22Rv1 (cell line): ENCODE measurements around the gene GGT1.
"Not testable (repeated sequence)": the region's sequence is repeated elsewhere in the genome, so short reads cannot be mapped to it uniquely, and the experiment has no call there.

ENCODE experiments used
- ZFX ChIP-seq: fragments of 450-650 bp; IDR thresholded peaks from 2 replicates; pipeline ENCODE4 v1.6.1; 2017; ENCODE audit warnings: antibody characterized with exemption, borderline replicate concordance
- TF ChIP-seq, protein P1 (sequence below): fragments of 450-650 bp; IDR thresholded peaks from 2 replicates; pipeline ENCODE4 v1.5.1; 2017; ENCODE audit warnings: mild to moderate bottlenecking

DNA sequence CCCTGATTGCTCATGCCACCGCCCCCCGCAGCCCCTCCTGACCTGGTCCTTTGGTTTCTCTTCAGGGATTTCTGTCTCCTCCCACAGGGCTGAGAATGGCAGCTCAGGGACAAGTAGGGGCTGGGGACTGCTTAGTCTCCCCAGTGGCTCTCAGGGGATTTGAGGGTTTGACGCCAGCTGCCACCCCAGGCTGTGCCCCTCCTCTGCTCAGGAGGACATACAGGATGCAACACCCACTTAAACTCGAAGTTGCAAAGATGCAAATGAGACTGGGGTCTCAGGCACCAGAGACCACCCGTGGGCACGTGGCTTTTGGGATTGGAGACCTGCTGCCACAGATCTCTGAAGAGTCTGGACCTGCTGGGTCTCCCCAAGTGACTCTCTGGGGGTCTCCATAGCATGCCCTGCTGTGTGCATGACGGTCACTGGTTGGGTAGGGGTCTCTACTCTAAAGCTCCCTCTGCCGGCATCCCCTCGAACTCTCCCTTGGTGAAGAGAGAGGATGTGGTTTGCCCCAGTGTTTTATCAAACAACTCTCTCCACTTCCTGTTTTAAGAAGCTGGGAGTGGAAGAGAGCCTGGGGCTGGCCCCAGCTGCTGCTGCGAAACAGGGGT, 31.9 kb downstream of the GGT1 start:
- TF ChIP-seq, protein P1, sequence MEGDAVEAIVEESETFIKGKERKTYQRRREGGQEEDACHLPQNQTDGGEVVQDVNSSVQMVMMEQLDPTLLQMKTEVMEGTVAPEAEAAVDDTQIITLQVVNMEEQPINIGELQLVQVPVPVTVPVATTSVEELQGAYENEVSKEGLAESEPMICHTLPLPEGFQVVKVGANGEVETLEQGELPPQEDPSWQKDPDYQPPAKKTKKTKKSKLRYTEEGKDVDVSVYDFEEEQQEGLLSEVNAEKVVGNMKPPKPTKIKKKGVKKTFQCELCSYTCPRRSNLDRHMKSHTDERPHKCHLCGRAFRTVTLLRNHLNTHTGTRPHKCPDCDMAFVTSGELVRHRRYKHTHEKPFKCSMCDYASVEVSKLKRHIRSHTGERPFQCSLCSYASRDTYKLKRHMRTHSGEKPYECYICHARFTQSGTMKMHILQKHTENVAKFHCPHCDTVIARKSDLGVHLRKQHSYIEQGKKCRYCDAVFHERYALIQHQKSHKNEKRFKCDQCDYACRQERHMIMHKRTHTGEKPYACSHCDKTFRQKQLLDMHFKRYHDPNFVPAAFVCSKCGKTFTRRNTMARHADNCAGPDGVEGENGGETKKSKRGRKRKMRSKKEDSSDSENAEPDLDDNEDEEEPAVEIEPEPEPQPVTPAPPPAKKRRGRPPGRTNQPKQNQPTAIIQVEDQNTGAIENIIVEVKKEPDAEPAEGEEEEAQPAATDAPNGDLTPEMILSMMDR = not testable (repeated sequence)
- not testable (repeated sequence) for TF ChIP-seq ZFX
